ENCODE measurements around the gene CCL28. TPM values are rescaled to one million over a fixed set of nuclear protein-coding genes. Genes with fewer than 3 reads are reported as not detected.

The CCL28 gene
- total and polyA plus RNA-seq, 2 experiments from 2014 or later: 5.7 to 7.1 TPM

GRCh38 chr5:43429706-43430105, 17.5 kb upstream of the CCL28 start (continued):
- TF ChIP-seq NANOG (IDR thresholded peaks at IDR 0.05; ENCODE audit: borderline replicate concordance) (no peak), REST (IDR thresholded peaks at IDR 0.05; ENCODE audit: unreplicated experiment) (no peak), EZH2phosphoT487 (IDR thresholded peaks at IDR 0.05; ENCODE audit: unreplicated experiment) (no peak), STAT1 (IDR thresholded peaks at IDR 0.05; ENCODE audit: unreplicated experiment) (no peak), CREB1 (CRISPR knock-in tag; IDR thresholded peaks at IDR 0.05; ENCODE audit: low read depth) (no peak), ZNF331 (CRISPR knock-in tag; IDR thresholded peaks at IDR 0.05; ENCODE audit: low read depth) (no peak), ZNF114 (CRISPR knock-in tag; IDR thresholded peaks at IDR 0.05) (no peak), CTCF (conservative IDR thresholded peaks at IDR 0.05; ENCODE audit: low read depth in 2 of 2) (no peak)

GRCh38 chr5:43429016-43429415, 16.8 kb upstream of the CCL28 start:
- peaks cover 9% of the 10 kb centered on the region; the same call in 2 of the 3 replicates for H3K9me3 Mint-ChIP-seq
- H3K4me3 Mint-ChIP-seq: no peak overlapping the region
- TF ChIP-seq ZNF331 (CRISPR knock-in tag; IDR thresholded peaks at IDR 0.05; ENCODE audit: low read depth): no peak
- no peak for TF ChIP-seq EZH2phosphoT487 (IDR thresholded peaks at IDR 0.05; ENCODE audit: unreplicated experiment)
- TF ChIP-seq REST (IDR thresholded peaks at IDR 0.05; ENCODE audit: unreplicated experiment): no peak
- no peak for TF ChIP-seq ZNF114 (CRISPR knock-in tag; IDR thresholded peaks at IDR 0.05)
- no peak for TF ChIP-seq STAT1 (IDR thresholded peaks at IDR 0.05; ENCODE audit: unreplicated experiment)
- no peak for TF ChIP-seq EZH2 (IDR thresholded peaks at IDR 0.05; ENCODE audit: low read depth, unreplicated experiment)
- TF ChIP-seq CREB1 (CRISPR knock-in tag; IDR thresholded peaks at IDR 0.05; ENCODE audit: low read depth): no peak
- no peak for TF ChIP-seq ETS1 (IDR thresholded peaks at IDR 0.05)
- TF ChIP-seq JUNB (IDR thresholded peaks at IDR 0.05; ENCODE audit: unreplicated experiment): no peak
- TF ChIP-seq CTCF (conservative IDR thresholded peaks at IDR 0.05; ENCODE audit: low read depth in 2 of 2): no peak
- no peak for TF ChIP-seq NANOG (IDR thresholded peaks at IDR 0.05; ENCODE audit: borderline replicate concordance)
- TF ChIP-seq POLR2AphosphoS5 (IDR thresholded peaks at IDR 0.05; ENCODE audit: low read depth): no peak

More at GRCh38 chr5:43429016-43429415, 16.8 kb upstream of the CCL28 start:
- Histone ChIP-seq H3K4me3 (no peak overlapping the region), H3F3A (replicated peaks; ENCODE audit: low read depth) (no peaks in the 10 kb centered on the region), H3K9me2 (ENCODE audit: insufficient read depth) (0 out of 2 replicates have a peak, but pooled peaks cover 19% of the 10 kb centered on the region), H3K27ac (ENCODE audit: low read depth) (no peak overlapping the region), H3K4me2 (no peak overlapping the region), H3K27me3 (ENCODE audit: insufficient read depth) (no peaks in the 10 kb centered on the region), H3K4me1 (ENCODE audit: insufficient read depth) (no peaks in the 10 kb centered on the region), H4K20me1 (replicated peaks; ENCODE audit: insufficient read depth) (no peaks in the 10 kb centered on the region), H2AFZ (peak overlapping the region; percentile 16; the same call in 1 of the 2 replicates), H3K36me3 (ENCODE audit: insufficient read depth) (no peaks in the 10 kb centered on the region), H3K79me2 (replicated peaks; ENCODE audit: insufficient read depth) (no peaks in the 10 kb centered on the region)
- H3K27ac Mint-ChIP-seq: no peak overlapping the region
- DNase-seq (ENCODE audit: low spot score) (no peak), ATAC-seq (no peak)
- H3K4me1 Mint-ChIP-seq: peaks cover 6% of the 10 kb centered on the region; the same call in 2 of the 3 replicates
- no peaks in the 10 kb centered on the region; the same call in 2 of the 3 replicates for H3K36me3 Mint-ChIP-seq (ENCODE audit: low read depth)
- no peaks in the 10 kb centered on the region for H3K27me3 Mint-ChIP-seq (ENCODE audit: insufficient read depth, low read depth, poor library complexity)
